ENCODE measurements around the gene HIPK2. TPM values are rescaled to one million over a fixed set of nuclear protein-coding genes. Genes with fewer than 3 reads are reported as not detected.

The HIPK2 gene
- total and polyA plus RNA-seq, 2 donors (not counting 3 experiments of a cell fraction or from before 2014, with no cell fraction given): 9.0 to 43.8 TPM

GRCh38 chr7:139631520-139632031 lies 146.2 kb downstream of the HIPK2 start:
- Histone ChIP-seq H3K27me3 (ENCODE audit: control insufficient read depth in 2 of 2, insufficient read depth in 2 of 2, low read length in 2 of 2) (no peaks in the 10 kb centered on the region), H3K4me3 (replicated peaks in 1 of 3; ENCODE audit: insufficient read depth in 1 of 3, low read depth in 1 of 3, low read length in 3 of 3) (no peak overlapping the region), H2AFZ (ENCODE audit: low read depth, low read length) (no peak overlapping the region), H3K9ac (replicated peaks; ENCODE audit: extremely low read depth, insufficient read depth, low read length) (no peak overlapping the region), H3K9me1 (replicated peaks; ENCODE audit: control insufficient read depth, extremely low read depth, insufficient read depth, low read length) (no peaks in the 10 kb centered on the region), H3K27ac (ENCODE audit: insufficient read depth, low read depth, low read length) (no peak overlapping the region), H3K9me3 (replicated peaks; ENCODE audit: control insufficient read depth, insufficient read depth, low read length) (no peaks in the 10 kb centered on the region), H4K20me1 (replicated peaks; ENCODE audit: control insufficient read depth, extremely low read depth, insufficient read depth, low read length) (no peaks in the 10 kb centered on the region), H3K4me2 (ENCODE audit: insufficient read depth, low read length) (no peak overlapping the region), H3K4me1 (ENCODE audit: control insufficient read depth, extremely low read depth, insufficient read depth, low read length) (no peaks in the 10 kb centered on the region), H3K36me3 (ENCODE audit: control insufficient read depth in 2 of 2, extremely low read depth in 1 of 2, insufficient read depth in 2 of 2, low read length in 2 of 2) (peaks cover 9 to 13% of the 10 kb centered on the region in 2 experiments), H3K79me2 (ENCODE audit: control insufficient read depth, insufficient read depth, low read length) (peaks cover 9% of the 10 kb centered on the region)
- no peak for FAIRE-seq
- dilution Hi-C loops (cut with MboI; ENCODE audit: extremely low pct_ligation_motif_present, low sequenced_read_pairs) (no loop called here), intact Hi-C loops (cut with micrococcal nuclease) (no loop called here)
- DNase-seq (ENCODE audit: low read depth, low spot score): no peak
- CTCF ChIA-PET: interaction anchor here (1.1 to 3.4 kb wide), 6 partner anchors 11 to 371 kb away, joined by 3 to 16 read pairs (median 7); no protein-coding TSS in a partner anchor
- no TSS peak for BruUV-seq (replicated peaks)
- POLR2A ChIA-PET: interaction anchor here (0.6 kb wide), 1 partner anchor 385 kb away, joined by 3 read pairs; no protein-coding TSS in a partner anchor
- TF ChIP-seq GATA2 (IDR thresholded peaks at IDR 0.05; ENCODE audit: insufficient read depth, insufficient read length, low read depth, low read length): no peak
- no peak for TF ChIP-seq EZH2 (IDR thresholded peaks at IDR 0.05; ENCODE audit: borderline replicate concordance, low read depth, low read length, severe bottlenecking)
- no peak for TF ChIP-seq POLR2A (IDR thresholded peaks at IDR 0.05; ENCODE audit: low read depth, low read length)
- no peak for TF ChIP-seq MYC (IDR thresholded peaks at IDR 0.05; ENCODE audit: low read depth, low read length)
- TF ChIP-seq MAX (IDR thresholded peaks at IDR 0.05; ENCODE audit: insufficient read depth, insufficient read length): no peak
- TF ChIP-seq POLR2AphosphoS5 (IDR thresholded peaks at IDR 0.05; ENCODE audit: insufficient read depth, low read depth, low read length): no peak
- no peak for TF ChIP-seq JUN (IDR thresholded peaks at IDR 0.05; ENCODE audit: borderline replicate concordance, insufficient read depth, insufficient read length, low read depth)
- TF ChIP-seq CTCF (IDR thresholded peaks at IDR 0.05; ENCODE audit: extremely low read depth in 1 of 2, insufficient read depth in 1 of 2, low read depth in 1 of 2, low read length in 2 of 2): no peak
- TF ChIP-seq FOS (IDR thresholded peaks at IDR 0.05; ENCODE audit: borderline replicate concordance, insufficient read depth, low read length): no peak

Data from endothelial cell of umbilical vein (primary cell).